ENCODE measurements around the gene KCTD18. TPM values are rescaled to one million over a fixed set of nuclear protein-coding genes. Genes with fewer than 3 reads are reported as not detected.

The KCTD18 gene
- total RNA-seq, 2 experiments from 2014 or later = 17.7 to 18.9 TPM

DNA sequence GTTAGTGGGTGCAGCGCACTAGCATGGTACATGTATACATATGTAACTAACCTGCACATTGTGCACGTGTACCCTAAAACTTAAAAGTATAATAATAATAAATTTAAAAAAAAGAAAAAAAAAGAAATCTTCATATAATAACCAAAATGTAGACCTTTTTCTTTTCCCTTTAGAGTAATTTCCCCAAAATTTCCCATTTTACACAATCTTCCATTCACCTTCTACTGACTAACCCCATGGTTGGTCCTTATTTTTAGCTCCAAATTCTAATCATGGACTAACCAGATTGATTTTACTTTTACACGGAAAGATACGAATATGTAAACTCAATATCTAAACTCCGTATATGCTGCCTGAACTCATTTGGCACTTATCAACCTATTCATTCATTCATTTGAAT, 7.7 kb downstream of the KCTD18 start:
- H3K36me3 Mint-ChIP-seq = peaks cover 19% of the 10 kb centered on the region
- DNase-seq = no peak
- H3K9me3 Mint-ChIP-seq = peaks cover 2% of the 10 kb centered on the region
- no peak overlapping the region for H3K4me3 Mint-ChIP-seq
- H3K27ac Mint-ChIP-seq = no peak overlapping the region
- H3K27me3 Mint-ChIP-seq = no peaks in the 10 kb centered on the region
- peaks cover 12% of the 10 kb centered on the region for H3K4me1 Mint-ChIP-seq

DNA sequence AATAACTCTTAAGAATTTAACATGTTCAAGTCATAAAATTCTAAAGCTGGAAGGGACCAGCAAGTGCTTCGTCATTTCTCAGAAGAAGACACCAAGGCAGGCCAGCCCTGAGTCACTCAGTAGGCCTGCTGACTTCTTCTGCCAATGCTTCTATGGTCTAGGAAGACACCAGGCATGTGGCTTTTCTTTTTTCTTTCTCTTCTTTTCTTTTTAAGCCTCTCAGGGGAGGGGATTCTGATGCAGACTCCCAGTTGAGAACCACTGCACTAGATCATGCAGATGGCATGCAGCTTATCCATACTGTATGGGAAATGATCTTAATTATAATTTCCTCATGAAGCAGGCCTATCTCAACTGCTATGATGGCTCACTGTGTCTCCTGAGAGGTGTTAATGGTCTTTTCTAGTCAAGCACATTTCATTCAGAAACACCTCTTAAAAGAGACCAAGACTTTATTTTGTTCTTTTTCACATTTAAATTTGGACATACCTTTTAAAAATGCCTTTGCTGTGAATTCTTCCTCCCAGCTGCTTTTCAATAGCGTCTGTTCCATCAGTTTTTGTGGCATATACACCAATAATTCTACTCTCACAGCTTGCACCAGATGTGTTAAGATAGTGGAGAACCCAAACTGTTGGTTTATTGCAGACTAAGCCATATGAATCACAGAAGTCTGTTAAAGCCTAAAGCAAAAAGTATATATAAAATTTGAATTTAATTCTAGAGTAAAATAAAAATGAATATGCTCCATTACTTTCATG, 11.3 kb downstream of the KCTD18 start:
- H3K27me3 Mint-ChIP-seq = no peaks in the 10 kb centered on the region
- H3K27ac Mint-ChIP-seq = no peak overlapping the region
- H3K4me1 Mint-ChIP-seq = peaks cover 2% of the 10 kb centered on the region
- peaks cover 2% of the 10 kb centered on the region for H3K9me3 Mint-ChIP-seq
- no peak for DNase-seq
- peaks cover 20% of the 10 kb centered on the region for H3K36me3 Mint-ChIP-seq
- no peak overlapping the region for H3K4me3 Mint-ChIP-seq

DNA sequence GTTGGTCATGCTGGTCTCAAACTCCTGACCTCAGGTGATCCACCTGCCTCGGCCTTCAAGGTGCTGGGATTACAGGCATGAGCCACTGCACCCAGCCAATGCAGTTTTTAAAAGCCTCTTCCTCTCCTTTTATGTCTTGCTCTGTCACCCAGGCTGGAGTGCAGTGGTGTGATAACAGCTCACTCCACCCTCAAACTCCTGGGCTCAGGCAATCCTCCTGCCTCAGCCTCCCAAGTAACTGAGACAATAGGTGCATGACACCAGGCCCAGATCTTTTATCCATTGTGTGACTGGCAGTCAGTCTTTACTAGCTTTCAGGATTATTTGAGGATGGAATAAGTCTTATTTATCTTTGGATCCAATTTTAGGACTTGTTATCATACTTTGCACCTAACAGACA, 13.2 kb downstream of the KCTD18 start:
- Mint-ChIP-seq H3K9me3 (no peaks in the 10 kb centered on the region), H3K27ac (no peak overlapping the region), H3K4me3 (no peak overlapping the region), H3K4me1 (peaks cover 2% of the 10 kb centered on the region), H3K27me3 (no peaks in the 10 kb centered on the region), H3K36me3 (peaks cover 13% of the 10 kb centered on the region)
- DNase-seq = no peak

- Mint-ChIP-seq H3K4me3 (no peak overlapping the region), H3K27ac (no peak overlapping the region), H3K27me3 (no peaks in the 10 kb centered on the region), H3K9me3 (peaks cover 1% of the 10 kb centered on the region), H3K4me1 (no peaks in the 10 kb centered on the region), H3K36me3 (peaks cover 20% of the 10 kb centered on the region)
- DNase-seq = no peak
Measured at GRCh38 chr2:200494048-200494447, 15.8 kb downstream of the KCTD18 start.

GRCh38 chr2:200492656-200493055, 17.2 kb downstream of the KCTD18 start:
- no peaks in the 10 kb centered on the region for H3K27me3 Mint-ChIP-seq
- H3K36me3 Mint-ChIP-seq = peaks cover 20% of the 10 kb centered on the region
- DNase-seq = no peak
- H3K27ac Mint-ChIP-seq = no peak overlapping the region
- H3K4me1 Mint-ChIP-seq = no peaks in the 10 kb centered on the region
- H3K9me3 Mint-ChIP-seq = peaks cover 1% of the 10 kb centered on the region
- no peak overlapping the region for H3K4me3 Mint-ChIP-seq

GRCh38 chr2:200490001-200490400, 19.9 kb downstream of the KCTD18 start:
- Mint-ChIP-seq H3K4me3 (no peak overlapping the region), H3K9me3 (peaks cover 1% of the 10 kb centered on the region), H3K27ac (no peak overlapping the region), H3K4me1 (peaks cover 4% of the 10 kb centered on the region), H3K36me3 (peaks cover 17% of the 10 kb centered on the region), H3K27me3 (no peaks in the 10 kb centered on the region)
- no peak for DNase-seq

GRCh38 chr2:200488169-200488568, 21.7 kb downstream of the KCTD18 start:
- Mint-ChIP-seq H3K9me3 (peaks cover 1% of the 10 kb centered on the region), H3K27me3 (no peaks in the 10 kb centered on the region), H3K36me3 (peaks cover 17% of the 10 kb centered on the region), H3K27ac (no peak overlapping the region), H3K4me1 (peaks cover 4% of the 10 kb centered on the region), H3K4me3 (no peak overlapping the region)
- no peak for DNase-seq

- H3K4me3 Mint-ChIP-seq = no peak overlapping the region
- H3K27me3 Mint-ChIP-seq = no peaks in the 10 kb centered on the region
- H3K36me3 Mint-ChIP-seq = peaks cover 10% of the 10 kb centered on the region
- no peak for DNase-seq
- H3K4me1 Mint-ChIP-seq = peaks cover 4% of the 10 kb centered on the region
- no peak overlapping the region for H3K27ac Mint-ChIP-seq
- peaks cover 1% of the 10 kb centered on the region for H3K9me3 Mint-ChIP-seq
Measured at GRCh38 chr2:200486529-200486928, 23.3 kb downstream of the KCTD18 start.

- no peaks in the 10 kb centered on the region for H3K27me3 Mint-ChIP-seq
- H3K36me3 Mint-ChIP-seq = no peaks in the 10 kb centered on the region
- H3K4me3 Mint-ChIP-seq = no peak overlapping the region
- no peak for DNase-seq
- H3K9me3 Mint-ChIP-seq = no peaks in the 10 kb centered on the region
- peaks cover 6% of the 10 kb centered on the region for H3K4me1 Mint-ChIP-seq
- no peak overlapping the region for H3K27ac Mint-ChIP-seq
Measured at GRCh38 chr2:200484934-200485333, 24.9 kb downstream of the KCTD18 start.

DNA sequence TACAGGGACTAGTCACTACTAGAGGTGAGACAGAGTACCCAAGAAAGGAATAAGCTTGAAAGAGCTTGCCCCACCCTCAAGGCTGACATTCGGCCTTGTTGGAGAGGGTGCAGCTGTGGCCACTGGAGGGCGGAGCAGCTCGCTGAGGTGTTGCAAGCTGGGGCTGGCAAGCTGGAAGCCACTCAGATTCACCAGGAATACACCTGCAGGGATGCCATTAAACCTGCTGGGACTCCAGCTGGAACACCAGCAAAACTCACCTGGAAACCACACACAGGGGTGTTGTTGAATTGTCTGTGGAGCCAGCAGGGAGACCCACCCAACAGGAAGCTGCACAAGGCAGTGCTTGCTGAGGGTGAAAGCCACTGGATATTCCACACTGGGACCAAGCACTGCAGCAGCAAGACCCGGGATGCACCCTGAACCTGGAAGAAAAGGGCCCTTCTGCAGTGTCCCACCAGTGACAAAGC, 26.1 kb downstream of the KCTD18 start:
- DNase-seq = no peak
- Mint-ChIP-seq H3K36me3 (no peaks in the 10 kb centered on the region), H3K27me3 (no peaks in the 10 kb centered on the region), H3K9me3 (no peaks in the 10 kb centered on the region), H3K4me3 (no peak overlapping the region), H3K27ac (no peak overlapping the region), H3K4me1 (peaks cover 6% of the 10 kb centered on the region)

DNA sequence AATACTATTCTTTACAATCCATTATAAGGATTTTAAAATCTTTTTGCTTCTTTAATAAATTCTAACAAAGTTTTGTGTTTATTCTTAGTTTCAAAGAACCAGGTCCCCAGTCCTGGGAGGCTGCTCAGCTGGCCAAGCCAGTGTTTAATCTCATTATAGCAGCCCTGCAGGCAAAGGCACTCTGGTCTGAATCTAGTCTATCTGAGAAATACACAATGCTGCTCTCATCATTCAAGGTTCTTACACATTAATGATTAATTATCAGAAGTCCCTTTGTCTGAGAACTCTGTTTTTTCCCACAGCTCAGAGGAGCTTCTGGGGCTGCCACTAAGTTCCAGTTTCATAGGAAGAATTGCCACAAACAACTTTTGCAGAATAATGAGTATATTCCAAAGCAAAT, 27.7 kb downstream of the KCTD18 start:
- no peaks in the 10 kb centered on the region for H3K36me3 Mint-ChIP-seq

GRCh38 chr2:200479692-200480265, 30.1 kb downstream of the KCTD18 start:
- peaks cover 2% of the 10 kb centered on the region for H3K4me1 Mint-ChIP-seq
- H3K9me3 Mint-ChIP-seq = no peaks in the 10 kb centered on the region
- H3K4me3 Mint-ChIP-seq = no peak overlapping the region
- no peaks in the 10 kb centered on the region for H3K36me3 Mint-ChIP-seq
- DNase-seq = no peak
- no peaks in the 10 kb centered on the region for H3K27me3 Mint-ChIP-seq
- H3K27ac Mint-ChIP-seq = no peak overlapping the region

More for the DNA sequence above, 27.7 kb downstream of the KCTD18 start:
- DNase-seq = no peak
- peaks cover 6% of the 10 kb centered on the region for H3K4me1 Mint-ChIP-seq
- no peak overlapping the region for H3K27ac Mint-ChIP-seq
- no peaks in the 10 kb centered on the region for H3K9me3 Mint-ChIP-seq
- H3K27me3 Mint-ChIP-seq = no peaks in the 10 kb centered on the region
- H3K4me3 Mint-ChIP-seq = no peak overlapping the region

- no peak for DNase-seq
- Mint-ChIP-seq H3K27me3 (no peaks in the 10 kb centered on the region), H3K4me1 (peaks cover 2% of the 10 kb centered on the region), H3K27ac (no peak overlapping the region), H3K36me3 (no peaks in the 10 kb centered on the region), H3K4me3 (no peak overlapping the region), H3K9me3 (no peaks in the 10 kb centered on the region)
Measured at GRCh38 chr2:200477667-200478131, 32.2 kb downstream of the KCTD18 start.

DNA sequence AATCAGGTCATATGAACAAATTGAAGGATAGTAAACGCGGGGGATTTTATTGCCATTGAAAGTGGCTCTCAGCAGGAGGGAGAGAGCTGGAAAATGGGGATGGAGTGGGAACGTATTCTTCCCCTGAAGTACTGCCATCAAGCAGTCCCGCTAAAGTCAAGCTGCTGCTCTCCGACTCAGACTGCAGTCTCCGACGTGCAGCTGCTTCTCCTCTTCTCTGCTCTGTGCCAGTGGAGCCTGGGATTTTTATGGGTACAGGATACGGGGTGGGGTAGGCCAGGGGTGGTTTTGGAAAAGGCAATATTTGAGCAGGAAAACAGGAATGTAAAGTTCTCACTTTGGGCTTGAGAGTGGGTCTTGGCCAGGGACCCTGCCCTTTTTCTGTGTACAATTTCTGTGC, 33.0 kb downstream of the KCTD18 start:
- H3K27ac Mint-ChIP-seq = no peak overlapping the region
- no peak for DNase-seq
- no peaks in the 10 kb centered on the region for H3K9me3 Mint-ChIP-seq
- no peaks in the 10 kb centered on the region for H3K36me3 Mint-ChIP-seq
- H3K4me1 Mint-ChIP-seq = peaks cover 2% of the 10 kb centered on the region
- H3K27me3 Mint-ChIP-seq = no peaks in the 10 kb centered on the region
- no peak overlapping the region for H3K4me3 Mint-ChIP-seq

DNA sequence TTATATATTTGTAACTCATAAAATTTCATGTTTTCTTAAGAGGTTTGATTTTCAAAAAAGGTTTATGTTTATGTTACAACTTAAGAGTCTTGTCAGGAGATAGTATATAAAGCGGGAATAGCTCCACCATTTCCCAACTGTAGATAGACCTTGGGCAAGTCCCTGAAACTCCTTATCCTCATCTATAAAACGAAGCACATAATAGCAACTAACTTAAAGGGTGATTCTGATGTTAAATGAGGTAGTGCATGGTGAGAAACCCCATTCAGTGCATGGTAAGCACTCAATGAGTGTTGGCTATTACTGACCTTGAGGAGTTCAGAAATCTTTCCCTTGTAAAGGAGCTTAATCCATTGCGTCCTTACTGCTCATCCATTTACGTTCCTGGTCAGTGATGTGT, 34.1 kb downstream of the KCTD18 start:
- no peak for DNase-seq
- Mint-ChIP-seq H3K27me3 (no peaks in the 10 kb centered on the region), H3K4me1 (peaks cover 7% of the 10 kb centered on the region), H3K36me3 (no peaks in the 10 kb centered on the region), H3K4me3 (no peak overlapping the region), H3K27ac (no peak overlapping the region), H3K9me3 (no peaks in the 10 kb centered on the region)

Measured in activated naive CD8-positive, alpha-beta T cell treated with anti-CD3 and anti-CD28 coated beads for 36 hours (primary cell).